WTC11 (cell line): ENCODE data around the gene PHB1. TPM values are rescaled to one million over a fixed set of nuclear protein-coding genes. Genes with fewer than 3 reads are reported as not detected.

ENCODE experiments used
- ATAC-seq: fragments of 200-7000 bp; cut with Tn5 transposase; 2 replicates; pipeline ENCODE4 v1.10.0; 2021; ENCODE audit warnings: mild to moderate bottlenecking, moderate library complexity
- CTCF ChIA-PET: fragments of 300-600 bp; sonication (Branson Sonifier 250); formaldehyde crosslinking; loops from one replicate; lab custom pipeline; 2021; ENCODE audit warnings: antibody characterized with exemption; lab: Charles Lee
- POLR2A ChIA-PET: fragments of 350-600 bp; sonication (Branson Sonifier 250); formaldehyde crosslinking; loops from one replicate; lab custom pipeline; 2021; ENCODE audit warnings: antibody characterized with exemption; lab: Charles Lee
- DNase-seq: peaks from one replicate; pipeline ENCODE4 v3.0.0; 2021; ENCODE audit warnings: low spot score
- H3K27ac Mint-ChIP-seq: 2 replicates; pipeline ENCODE4 v1.8.0; 2021; ENCODE audit warnings: mixed read lengths
- H3K27me3 Mint-ChIP-seq: 2 replicates; pipeline ENCODE4 v1.8.0; 2021; ENCODE audit warnings: low read depth, mild to moderate bottlenecking, moderate library complexity, mixed read lengths
- H3K36me3 Mint-ChIP-seq: 2 replicates; pipeline ENCODE4 v1.8.0; 2021; ENCODE audit warnings: mixed read lengths
- H3K4me1 Mint-ChIP-seq: 2 replicates; pipeline ENCODE4 v1.8.0; 2022; ENCODE audit warnings: mixed read lengths
- H3K4me3 Mint-ChIP-seq: 2 replicates; pipeline ENCODE4 v1.8.0; 2021; ENCODE audit warnings: mild to moderate bottlenecking, moderate library complexity, mixed read lengths
- H3K9me3 Mint-ChIP-seq: 2 replicates; pipeline ENCODE4 v1.8.0; 2021; ENCODE audit warnings: mixed read lengths
- CREB1 ChIP-seq: sonication (generic); formaldehyde crosslinking; IDR thresholded peaks from 2 replicates; pipeline ENCODE4 v1.8.0; 2023; ENCODE audit warnings: mild to moderate bottlenecking, missing genetic modification reagents
- FOXJ3 ChIP-seq: sonication (generic); formaldehyde crosslinking; IDR thresholded peaks from 2 replicates; pipeline ENCODE4 v1.9.0; 2021; ENCODE audit warnings: missing genetic modification reagents, mild to moderate bottlenecking, borderline replicate concordance
- IRF2 ChIP-seq: sonication (generic); formaldehyde crosslinking; IDR thresholded peaks from 2 replicates; pipeline ENCODE4 v1.8.0; 2022; ENCODE audit warnings: low read depth, missing genetic modification reagents, borderline replicate concordance
- KAT7 ChIP-seq: sonication (generic); formaldehyde crosslinking; IDR thresholded peaks from 2 replicates; pipeline ENCODE4 v1.8.1; 2023; ENCODE audit warnings: missing genetic modification reagents, mild to moderate bottlenecking, borderline replicate concordance
- NR2C2 ChIP-seq: sonication (generic); formaldehyde crosslinking; IDR thresholded peaks from 2 replicates; pipeline ENCODE4 v1.8.0; 2022; ENCODE audit warnings: mild to moderate bottlenecking, missing genetic modification reagents
- SOX15 ChIP-seq: fragments of 250-450 bp; sonication (Bioruptor Pico); IDR thresholded peaks from 2 replicates; pipeline ENCODE4 v1.9.0; 2021; ENCODE audit warnings: mild to moderate bottlenecking
- SP1 ChIP-seq: sonication (generic); formaldehyde crosslinking; conservative IDR thresholded peaks from 2 replicates; pipeline ENCODE4 v1.8.1; 2022; ENCODE audit warnings: missing genetic modification reagents
- TEAD1 ChIP-seq: sonication (generic); formaldehyde crosslinking; IDR thresholded peaks from 2 replicates; pipeline ENCODE4 v1.8.0; 2022; ENCODE audit warnings: mild to moderate bottlenecking, missing genetic modification reagents
- ZNF138 ChIP-seq: sonication (generic); formaldehyde crosslinking; conservative IDR thresholded peaks from 2 replicates; pipeline ENCODE4 v1.8.1; 2022; ENCODE audit warnings: mild to moderate bottlenecking, moderate library complexity, missing genetic modification reagents
- ZNF232 ChIP-seq: sonication (generic); formaldehyde crosslinking; IDR thresholded peaks from 2 replicates; pipeline ENCODE4 v1.8.0; 2022; ENCODE audit warnings: mild to moderate bottlenecking, missing genetic modification reagents
- ZNF263 ChIP-seq: sonication (generic); formaldehyde crosslinking; IDR thresholded peaks from 2 replicates; pipeline ENCODE4 v1.8.1; 2022; ENCODE audit warnings: low read depth, mild to moderate bottlenecking, moderate library complexity, missing genetic modification reagents
- total RNA-seq: library from RNA; stranded (reverse); gene quantifications from 3 replicates; pipeline ENCODE4 v1.2.3, GENCODE V29; 2021
- TF ChIP-seq, protein P1 (sequence below): sonication (generic); formaldehyde crosslinking; IDR thresholded peaks from 2 replicates; pipeline ENCODE4 v1.8.1; 2023; ENCODE audit warnings: mild to moderate bottlenecking, missing genetic modification reagents, borderline replicate concordance
- TF ChIP-seq, protein P2 (sequence below): fragments of 250-450 bp; sonication (Bioruptor Pico); conservative IDR thresholded peaks from 2 replicates; pipeline ENCODE4 v1.9.0; 2021; ENCODE audit warnings: mild to moderate bottlenecking
- TF ChIP-seq, protein P3 (sequence below): fragments of 250-450 bp; sonication (Bioruptor Pico); IDR thresholded peaks from 2 replicates; pipeline ENCODE4 v1.9.0; 2021; ENCODE audit warnings: mild to moderate bottlenecking, borderline replicate concordance
- TF ChIP-seq, protein P4 (sequence below): fragments of 250-450 bp; sonication (Bioruptor Pico); IDR thresholded peaks from 2 replicates; pipeline ENCODE4 v2.1.2; 2022; ENCODE audit warnings: mild to moderate bottlenecking, moderate library complexity
- TF ChIP-seq, protein P5 (sequence below): sonication (generic); formaldehyde crosslinking; IDR thresholded peaks from 2 replicates; pipeline ENCODE4 v1.8.0; 2022; ENCODE audit warnings: mild to moderate bottlenecking, missing genetic modification reagents

PHB1 gene
- total RNA-seq, 1 experiment from 2014 or later: 375 TPM

DNA sequence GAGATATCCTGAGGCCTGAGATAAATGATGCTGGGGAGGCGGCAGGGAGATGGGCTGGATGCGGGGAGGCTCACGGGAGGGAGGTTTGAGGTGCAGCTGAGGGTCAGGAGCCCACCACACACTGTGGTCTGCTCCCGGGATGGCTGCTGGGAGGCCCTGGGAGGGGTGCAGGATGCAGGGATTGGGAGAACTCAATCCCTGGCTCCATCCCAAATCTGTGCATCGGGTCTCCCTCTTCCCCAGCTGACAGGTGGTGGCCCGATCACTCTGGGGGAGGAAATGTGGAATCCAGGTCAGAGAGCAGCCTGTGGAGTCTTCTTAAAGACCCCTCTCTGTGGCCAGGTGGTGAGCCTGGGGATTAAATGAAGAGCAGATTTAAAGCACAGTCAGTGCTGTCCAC is 12.0 kb downstream of the PHB1 start:
- ATAC-seq (no peak), DNase-seq (no peak)
- H3K27me3 Mint-ChIP-seq: no peaks in the 10 kb centered on the region
- CTCF ChIA-PET: interaction anchor here (1.2 kb wide), 1 partner anchor 34 kb away, joined by 3 read pairs; no protein-coding TSS in a partner anchor
- TF ChIP-seq, protein P1, sequence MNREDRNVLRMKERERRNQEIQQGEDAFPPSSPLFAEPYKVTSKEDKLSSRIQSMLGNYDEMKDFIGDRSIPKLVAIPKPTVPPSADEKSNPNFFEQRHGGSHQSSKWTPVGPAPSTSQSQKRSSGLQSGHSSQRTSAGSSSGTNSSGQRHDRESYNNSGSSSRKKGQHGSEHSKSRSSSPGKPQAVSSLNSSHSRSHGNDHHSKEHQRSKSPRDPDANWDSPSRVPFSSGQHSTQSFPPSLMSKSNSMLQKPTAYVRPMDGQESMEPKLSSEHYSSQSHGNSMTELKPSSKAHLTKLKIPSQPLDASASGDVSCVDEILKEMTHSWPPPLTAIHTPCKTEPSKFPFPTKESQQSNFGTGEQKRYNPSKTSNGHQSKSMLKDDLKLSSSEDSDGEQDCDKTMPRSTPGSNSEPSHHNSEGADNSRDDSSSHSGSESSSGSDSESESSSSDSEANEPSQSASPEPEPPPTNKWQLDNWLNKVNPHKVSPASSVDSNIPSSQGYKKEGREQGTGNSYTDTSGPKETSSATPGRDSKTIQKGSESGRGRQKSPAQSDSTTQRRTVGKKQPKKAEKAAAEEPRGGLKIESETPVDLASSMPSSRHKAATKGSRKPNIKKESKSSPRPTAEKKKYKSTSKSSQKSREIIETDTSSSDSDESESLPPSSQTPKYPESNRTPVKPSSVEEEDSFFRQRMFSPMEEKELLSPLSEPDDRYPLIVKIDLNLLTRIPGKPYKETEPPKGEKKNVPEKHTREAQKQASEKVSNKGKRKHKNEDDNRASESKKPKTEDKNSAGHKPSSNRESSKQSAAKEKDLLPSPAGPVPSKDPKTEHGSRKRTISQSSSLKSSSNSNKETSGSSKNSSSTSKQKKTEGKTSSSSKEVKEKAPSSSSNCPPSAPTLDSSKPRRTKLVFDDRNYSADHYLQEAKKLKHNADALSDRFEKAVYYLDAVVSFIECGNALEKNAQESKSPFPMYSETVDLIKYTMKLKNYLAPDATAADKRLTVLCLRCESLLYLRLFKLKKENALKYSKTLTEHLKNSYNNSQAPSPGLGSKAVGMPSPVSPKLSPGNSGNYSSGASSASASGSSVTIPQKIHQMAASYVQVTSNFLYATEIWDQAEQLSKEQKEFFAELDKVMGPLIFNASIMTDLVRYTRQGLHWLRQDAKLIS (CRISPR knock-in tag): no peak
- TF ChIP-seq IRF2 (CRISPR knock-in tag) (no peak), SP1 (CRISPR knock-in tag) (no peak), SOX15 (CRISPR knock-in tag) (no peak), KAT7 (no peak), ZNF138 (CRISPR knock-in tag) (no peak), ZNF263 (CRISPR knock-in tag) (no peak), CREB1 (CRISPR knock-in tag) (no peak), ZNF232 (CRISPR knock-in tag) (no peak), FOXJ3 (CRISPR knock-in tag) (no peak), NR2C2 (CRISPR knock-in tag) (no peak), TEAD1 (CRISPR knock-in tag) (no peak)
- TF ChIP-seq, protein P2, sequence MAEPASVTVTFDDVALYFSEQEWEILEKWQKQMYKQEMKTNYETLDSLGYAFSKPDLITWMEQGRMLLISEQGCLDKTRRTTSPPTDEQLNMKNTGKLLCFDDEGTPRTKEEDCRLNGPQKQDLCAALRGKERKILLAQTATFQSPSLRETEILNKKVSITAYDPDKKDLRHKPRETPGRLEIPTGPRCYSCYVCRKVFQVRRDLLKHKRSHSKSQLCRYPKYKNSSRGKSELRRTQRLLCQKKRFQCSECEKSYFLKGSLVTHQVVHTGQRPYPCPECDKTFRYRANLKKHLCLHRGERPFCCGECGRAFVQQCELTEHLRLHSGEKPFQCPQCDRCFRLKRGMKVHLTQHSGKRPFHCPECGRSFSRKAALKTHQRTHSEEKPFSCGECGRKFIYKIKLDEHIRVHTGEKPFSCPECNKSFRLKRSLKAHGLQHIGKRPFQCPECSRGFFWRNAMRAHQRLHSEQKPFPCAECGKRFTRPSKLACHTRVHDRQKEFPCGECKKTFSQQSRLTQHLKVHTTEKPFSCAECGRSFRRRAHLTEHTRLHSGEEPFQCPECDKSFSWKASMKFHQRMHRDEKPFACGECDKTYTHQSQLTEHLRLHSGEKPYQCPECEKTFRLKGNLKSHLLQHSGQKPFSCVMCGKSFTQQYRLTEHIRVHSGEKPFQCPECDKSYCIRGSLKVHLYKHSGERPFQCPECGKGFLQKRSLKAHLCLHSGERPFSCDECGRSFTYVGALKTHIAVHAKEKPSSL (CRISPR knock-in tag): no peak
- TF ChIP-seq, protein P3, sequence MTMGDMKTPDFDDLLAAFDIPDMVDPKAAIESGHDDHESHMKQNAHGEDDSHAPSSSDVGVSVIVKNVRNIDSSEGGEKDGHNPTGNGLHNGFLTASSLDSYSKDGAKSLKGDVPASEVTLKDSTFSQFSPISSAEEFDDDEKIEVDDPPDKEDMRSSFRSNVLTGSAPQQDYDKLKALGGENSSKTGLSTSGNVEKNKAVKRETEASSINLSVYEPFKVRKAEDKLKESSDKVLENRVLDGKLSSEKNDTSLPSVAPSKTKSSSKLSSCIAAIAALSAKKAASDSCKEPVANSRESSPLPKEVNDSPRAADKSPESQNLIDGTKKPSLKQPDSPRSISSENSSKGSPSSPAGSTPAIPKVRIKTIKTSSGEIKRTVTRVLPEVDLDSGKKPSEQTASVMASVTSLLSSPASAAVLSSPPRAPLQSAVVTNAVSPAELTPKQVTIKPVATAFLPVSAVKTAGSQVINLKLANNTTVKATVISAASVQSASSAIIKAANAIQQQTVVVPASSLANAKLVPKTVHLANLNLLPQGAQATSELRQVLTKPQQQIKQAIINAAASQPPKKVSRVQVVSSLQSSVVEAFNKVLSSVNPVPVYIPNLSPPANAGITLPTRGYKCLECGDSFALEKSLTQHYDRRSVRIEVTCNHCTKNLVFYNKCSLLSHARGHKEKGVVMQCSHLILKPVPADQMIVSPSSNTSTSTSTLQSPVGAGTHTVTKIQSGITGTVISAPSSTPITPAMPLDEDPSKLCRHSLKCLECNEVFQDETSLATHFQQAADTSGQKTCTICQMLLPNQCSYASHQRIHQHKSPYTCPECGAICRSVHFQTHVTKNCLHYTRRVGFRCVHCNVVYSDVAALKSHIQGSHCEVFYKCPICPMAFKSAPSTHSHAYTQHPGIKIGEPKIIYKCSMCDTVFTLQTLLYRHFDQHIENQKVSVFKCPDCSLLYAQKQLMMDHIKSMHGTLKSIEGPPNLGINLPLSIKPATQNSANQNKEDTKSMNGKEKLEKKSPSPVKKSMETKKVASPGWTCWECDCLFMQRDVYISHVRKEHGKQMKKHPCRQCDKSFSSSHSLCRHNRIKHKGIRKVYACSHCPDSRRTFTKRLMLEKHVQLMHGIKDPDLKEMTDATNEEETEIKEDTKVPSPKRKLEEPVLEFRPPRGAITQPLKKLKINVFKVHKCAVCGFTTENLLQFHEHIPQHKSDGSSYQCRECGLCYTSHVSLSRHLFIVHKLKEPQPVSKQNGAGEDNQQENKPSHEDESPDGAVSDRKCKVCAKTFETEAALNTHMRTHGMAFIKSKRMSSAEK (CRISPR knock-in tag): no peak
- TF ChIP-seq, protein P4, sequence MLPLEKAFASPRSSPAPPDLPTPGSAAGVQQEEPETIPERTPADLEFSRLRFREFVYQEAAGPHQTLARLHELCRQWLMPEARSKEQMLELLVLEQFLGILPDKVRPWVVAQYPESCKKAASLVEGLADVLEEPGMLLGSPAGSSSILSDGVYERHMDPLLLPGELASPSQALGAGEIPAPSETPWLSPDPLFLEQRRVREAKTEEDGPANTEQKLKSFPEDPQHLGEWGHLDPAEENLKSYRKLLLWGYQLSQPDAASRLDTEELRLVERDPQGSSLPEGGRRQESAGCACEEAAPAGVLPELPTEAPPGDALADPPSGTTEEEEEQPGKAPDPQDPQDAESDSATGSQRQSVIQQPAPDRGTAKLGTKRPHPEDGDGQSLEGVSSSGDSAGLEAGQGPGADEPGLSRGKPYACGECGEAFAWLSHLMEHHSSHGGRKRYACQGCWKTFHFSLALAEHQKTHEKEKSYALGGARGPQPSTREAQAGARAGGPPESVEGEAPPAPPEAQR (CRISPR knock-in tag): no peak
- TF ChIP-seq, protein P5, sequence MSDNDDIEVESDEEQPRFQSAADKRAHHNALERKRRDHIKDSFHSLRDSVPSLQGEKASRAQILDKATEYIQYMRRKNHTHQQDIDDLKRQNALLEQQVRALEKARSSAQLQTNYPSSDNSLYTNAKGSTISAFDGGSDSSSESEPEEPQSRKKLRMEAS (CRISPR knock-in tag): no peak
- H3K4me1 Mint-ChIP-seq: 0 out of 2 replicates have a peak, but pooled peaks cover 4% of the 10 kb centered on the region
- H3K9me3 Mint-ChIP-seq: no peaks in the 10 kb centered on the region
- no peak overlapping the region for H3K4me3 Mint-ChIP-seq
- no peak overlapping the region for H3K27ac Mint-ChIP-seq
- POLR2A ChIA-PET: no interaction called here
- H3K36me3 Mint-ChIP-seq: peaks cover 45% of the 10 kb centered on the region
